Pancreas (tissue), 10 donors: ENCODE data around the gene SLC1A3. TPM values are rescaled to one million over a fixed set of nuclear protein-coding genes. Genes with fewer than 3 reads are reported as not detected.

ENCODE experiments used
- ATAC-seq, 4 donors: fragments of 200-7000 bp; cut with Tn5 transposase; one replicate each; pipeline versions ENCODE4 v1.8.0 to v1.9.1; 2020; ENCODE audit warnings: mild to moderate bottlenecking in 4 of 4, moderate library complexity in 4 of 4
- DNase-seq, 6 donors: peaks; one replicate each; pipeline ENCODE4 v3.0.0-alpha.2; 2020
- FAIRE-seq: peaks from 2 replicates; lab custom pipeline; 2012; peaks lifted over from hg19 to GRCh38; lab: Jason Lieb, UNC
- H3K27ac ChIP-seq, 4 donors: fragments of 200-600 bp; sonication (generic); 1 replicate in 3 of 4; 2 replicates in 1 of 4; pipeline versions ENCODE4 v1.5.0 to v1.8.0; 2020
- H3K27me3 ChIP-seq, 4 donors: fragments of 200-600 bp; one replicate each; pipeline ENCODE4 v1.8.0; 2021
- H3K36me3 ChIP-seq, 3 donors: fragments of 200-600 bp; sonication (generic) in 1 of 3; one replicate each; pipeline versions ENCODE4 v1.5.0 to v1.8.0; 2020 to 2021
- H3K4me1 ChIP-seq, 3 donors: fragments of 200-600 bp; one replicate each; pipeline ENCODE4 v1.8.0; 2021
- H3K4me3 ChIP-seq, 4 donors: fragments of 200-600 bp; sonication (generic) in 2 of 4; one replicate each; pipeline versions ENCODE4 v1.5.0 to v1.8.0; 2020 to 2021
- H3K9me3 ChIP-seq, 4 donors: fragments of 200-600 bp; one replicate each; pipeline ENCODE4 v1.8.0; 2021
- CTCF ChIP-seq, 4 donors: fragments of 200-600 bp; sonication (generic) in 3 of 4; IDR thresholded peaks; one replicate each; pipeline versions ENCODE4 v1.5.0 to v1.8.0; 2021; ENCODE audit warnings: antibody characterized with exemption in 4 of 4
- WGBS, 2 donors: extraction: QIAGEN DNeasy Blood & Tissue Kit; methylation state at CpG; one replicate each; pipeline ENCODE4 v1.1.7; 2013; 5-methylcytosine and 5-hydroxymethylcytosine counted together
- intact Hi-C, 3 donors: fragments of 100-400 bp; cut with DNase I; formaldehyde crosslinking; loops; one replicate each; pipeline versions ENCODE4 v1.11.1 to v1.14.2; 2022
- polyA plus RNA-seq, 2 donors: library from polyadenylated mRNA; stranded (reverse); fragments of 200-250 nt; gene quantifications; one replicate each; pipeline ENCODE4 v1.2.3, GENCODE V29; 2013
- total RNA-seq, 6 donors: library from RNA; stranded (reverse); fragmentation: NEBNext Ultra II Directional in 4 of 6; extraction: Animal tissue kit (Norgen Biotek cat#: 25700) in 4 of 6; gene quantifications; one replicate each; pipeline versions ENCODE4 v1.2.1 to v1.2.4, GENCODE V29; 2021 to 2023
- donor health status: healthy with polysubstance abuse.
- donor health status: DM: no; HTN: no; CAD: no; lungs with moderate emphysema.
- donor health status: DM: no; HTN: no; CAD: no.
- donor health status: control.
- donor health status: control.
- donor health status: Bipolar disorder and iron deficiency.
- donor health status: DM: yes; HTN: yes; CAD: no.
- donor health status: DM: no; HTN: no; CAD: no.
- donor health status: DM: no; HTN: no; CAD: no.
- donor health status: DM: yes; HTN: yes; CAD: no.

The SLC1A3 gene
- total and polyA plus RNA-seq, 8 donors: 0.87 to 21.0 (median 1.7) TPM

- H3K4me1 ChIP-seq: no peaks in the 10 kb centered on the region
- no peaks in the 10 kb centered on the region for H3K36me3 ChIP-seq
- H3K27me3 ChIP-seq: no peaks in the 10 kb centered on the region
- 73 to 84% methylated on average over 8 of the region's 8 CpGs for WGBS, 2 donors
- H3K9me3 ChIP-seq: no peaks in the 10 kb centered on the region
- TF ChIP-seq CTCF (IDR thresholded peaks at IDR 0.05): no peak
- H3K27ac ChIP-seq: no peak overlapping the region
- DNase-seq (no peak), ATAC-seq (no peak), FAIRE-seq (no peak)
- intact Hi-C loops: no loop called here
- no peak overlapping the region for H3K4me3 ChIP-seq
These were observed 12.7 kb downstream of the SLC1A3 start for GRCh38 chr5:36619012-36619635.

- FAIRE-seq (no peak), DNase-seq (no peak), ATAC-seq (no peak)
- Histone ChIP-seq H3K4me1 (no peaks in the 10 kb centered on the region), H3K9me3 (no peaks in the 10 kb centered on the region), H3K4me3 (no peak overlapping the region), H3K27me3 (no peaks in the 10 kb centered on the region), H3K36me3 (no peaks in the 10 kb centered on the region), H3K27ac (no peak overlapping the region)
- WGBS, 2 donors: 66 to 71% methylated on average over 6 of the region's 6 CpGs
- intact Hi-C loops: no loop called here
- no peak for TF ChIP-seq CTCF (IDR thresholded peaks at IDR 0.05)
These were observed 15.6 kb downstream of the SLC1A3 start for GRCh38 chr5:36621985-36622384.

GRCh38 chr5:36623832-36624231 lies 17.4 kb downstream of the SLC1A3 start:
- H3K4me1 ChIP-seq: no peaks in the 10 kb centered on the region
- H3K36me3 ChIP-seq: no peaks in the 10 kb centered on the region
- TF ChIP-seq CTCF (IDR thresholded peaks at IDR 0.05): no peak
- ATAC-seq (no peak), DNase-seq (no peak), FAIRE-seq (no peak)
- intact Hi-C loops: no loop called here
- 65 to 71% methylated on average over 7 to 9 of the region's 9 CpGs for WGBS, 2 donors
- no peak overlapping the region for H3K27ac ChIP-seq
- H3K27me3 ChIP-seq: no peaks in the 10 kb centered on the region
- no peaks in the 10 kb centered on the region for H3K9me3 ChIP-seq
- H3K4me3 ChIP-seq: no peak overlapping the region

GRCh38 chr5:36624277-36624676 lies 17.9 kb downstream of the SLC1A3 start:
- no peak for TF ChIP-seq CTCF (IDR thresholded peaks at IDR 0.05)
- H3K9me3 ChIP-seq: no peaks in the 10 kb centered on the region
- no peak overlapping the region for H3K4me3 ChIP-seq
- FAIRE-seq (no peak), DNase-seq (no peak), ATAC-seq (no peak)
- WGBS, 2 donors: 68 to 80% methylated on average over 8 of the region's 8 CpGs
- intact Hi-C loops: no loop called here
- H3K4me1 ChIP-seq: no peaks in the 10 kb centered on the region
- H3K27me3 ChIP-seq: no peaks in the 10 kb centered on the region
- H3K36me3 ChIP-seq: no peaks in the 10 kb centered on the region
- H3K27ac ChIP-seq: no peak overlapping the region

- H3K4me3 ChIP-seq: no peak overlapping the region
- WGBS, 2 donors: 60 to 75% methylated on average over 2 of the region's 2 CpGs
- no peaks in the 10 kb centered on the region for H3K27me3 ChIP-seq
- H3K4me1 ChIP-seq: no peaks in the 10 kb centered on the region
- no peaks in the 10 kb centered on the region for H3K36me3 ChIP-seq
- FAIRE-seq: no peak
- DNase-seq: no peak
- no peak for ATAC-seq
- no peaks in the 10 kb centered on the region for H3K9me3 ChIP-seq
- no peak overlapping the region for H3K27ac ChIP-seq
- no peak for TF ChIP-seq CTCF (IDR thresholded peaks at IDR 0.05)
- intact Hi-C loops: no loop called here
These were observed 22.3 kb downstream of the SLC1A3 start for GRCh38 chr5:36628695-36629094.
